Cardiac fibroblast (primary cell): ENCODE measurements around the gene IFNGR1.

Experiments
- DNase-seq, 2 donors: peaks; one replicate each; pipeline versions ENCODE4 v3.0.0 to v3.0.0-alpha.2; 2010; ENCODE audit warnings: low read depth in 2 of 2
- H3K4me3 ChIP-seq, 2 donors: replicated peaks in 1 of 2; 1 replicate in 1 of 2; 2 replicates in 1 of 2; pipeline ENCODE4 v1.5.1; 2011; ENCODE audit warnings: low read depth in 2 of 2, low read length in 2 of 2, mild to moderate bottlenecking in 2 of 2, moderate library complexity in 1 of 2
- CTCF ChIP-seq: IDR thresholded peaks from one replicate; pipeline ENCODE4 v1.5.1; 2011; ENCODE audit warnings: low read depth, mild to moderate bottlenecking, low read length, inconsistent platforms

The IFNGR1 gene

GRCh38 chr6:137218917-137219663 is at the start of gene IFNGR1:
TSS of gene IFNGR1 (minus strand) at chr6:137219385. CDS start at chr6:137219327, 58 bp downstream.
- DNase-seq, result peak; percentile 93 to 96
- TF ChIP-seq CTCF, result no peak
- peak within 1 kb of the TSS; percentile 83 to 93 for H3K4me3 ChIP-seq

- no peak for DNase-seq
- no peak for TF ChIP-seq CTCF
- H3K4me3 ChIP-seq, result no peak overlapping the region
Measured at GRCh38 chr6:137268911-137269310, 49.7 kb upstream of the IFNGR1 start.

GRCh38 chr6:137266309-137266586 is 47.1 kb upstream of the IFNGR1 start:
- H3K4me3 ChIP-seq, result no peak overlapping the region
- DNase-seq, result peak; percentile 31 to 57
- no peak for TF ChIP-seq CTCF

GRCh38 chr6:137265561-137266308 is 46.5 kb upstream of the IFNGR1 start:
- DNase-seq, result peak; percentile 20 to 25
- no peak for TF ChIP-seq CTCF
- no peak overlapping the region for H3K4me3 ChIP-seq

GRCh38 chr6:137264311-137265075 is 45.3 kb upstream of the IFNGR1 start:
- no peak overlapping the region for H3K4me3 ChIP-seq
- peak; percentile 12 to 17 for DNase-seq
- TF ChIP-seq CTCF, result no peak

GRCh38 chr6:137261761-137262160 is 42.6 kb upstream of the IFNGR1 start:
- peak in 1 of 2 donors; percentile 77 for DNase-seq
- TF ChIP-seq CTCF, result no peak
- no peak overlapping the region for H3K4me3 ChIP-seq
